GM12878 (cell line): ENCODE results near the gene CPNE6. TPM values are rescaled to one million over a fixed set of nuclear protein-coding genes. Genes with fewer than 3 reads are reported as not detected.
A peak's percentile ranks its signal among the peaks of the same experiment; 100 is the strongest.

ENCODE experiments used
- ASH2L ChIP-seq: fragments of 300-600, 200-600 bp; sonication (generic); IDR thresholded peaks from 2 replicates; pipeline ENCODE4 v1.6.1; 2017; ENCODE audit warnings: low read depth, mild to moderate bottlenecking, borderline replicate concordance
- CHD2 ChIP-seq: IDR thresholded peaks from 2 replicates; pipeline ENCODE4 v1.6.1; 2011; ENCODE audit warnings: low read depth, low read length, improper control_type of control experiment, borderline replicate concordance
- GABPA ChIP-seq: IDR thresholded peaks from 2 replicates; pipeline ENCODE4 v1.6.1; 2014; ENCODE audit warnings: antibody characterized with exemption, low read depth, mild to moderate bottlenecking, inconsistent platforms
- IRF4 ChIP-seq: IDR thresholded peaks from 2 replicates; pipeline ENCODE4 v1.6.1; 2011; ENCODE audit warnings: low read depth, low read length
- KLF5 ChIP-seq: fragments of 450-650 bp; IDR thresholded peaks from 2 replicates; pipeline ENCODE4 v1.6.1; 2014; ENCODE audit warnings: mild to moderate bottlenecking; ENCODE audit not compliant: partially characterized antibody
- MYB ChIP-seq: fragments of 150-350 bp; IDR thresholded peaks from 2 replicates; pipeline ENCODE4 v1.6.1; 2014; ENCODE audit warnings: mild to moderate bottlenecking, low read depth, low read length, borderline replicate concordance
- NFIC ChIP-seq: IDR thresholded peaks from 2 replicates; pipeline ENCODE4 v1.6.1; 2012; ENCODE audit warnings: low read depth, mild to moderate bottlenecking, inconsistent platforms, low read length, moderate library complexity
- NFYA ChIP-seq: IDR thresholded peaks from 2 replicates; pipeline ENCODE4 v1.6.1; 2011; ENCODE audit warnings: low read depth, mild to moderate bottlenecking, low read length, improper control_type of control experiment, borderline replicate concordance
- NR2F1 ChIP-seq: fragments of 450-650 bp; conservative IDR thresholded peaks from 2 replicates; pipeline ENCODE4 v1.6.1; 2017; ENCODE audit warnings: mild to moderate bottlenecking
- SMC3 ChIP-seq: IDR thresholded peaks from 2 replicates; pipeline ENCODE4 v1.6.1; 2011; ENCODE audit warnings: low read length, improper control_type of control experiment, borderline replicate concordance
- SRF ChIP-seq, 2 experiments: IDR thresholded peaks; 2 replicates each; pipeline ENCODE4 v1.6.1; 2011; ENCODE audit warnings: low read depth in 2 of 2, low read length in 2 of 2, mild to moderate bottlenecking in 1 of 2, moderate library complexity in 1 of 2
- WRNIP1 ChIP-seq: IDR thresholded peaks from 2 replicates; pipeline ENCODE4 v1.6.1; 2011; ENCODE audit warnings: low read depth, low read length, improper control_type of control experiment, borderline replicate concordance
- ZNF622 ChIP-seq: fragments of 450-650 bp; IDR thresholded peaks from 2 replicates; pipeline ENCODE4 v1.6.1; 2017; ENCODE audit warnings: mild to moderate bottlenecking, inconsistent platforms
- polyA plus RNA-seq, 11 experiments: library from polyadenylated mRNA; depleted of rRNA in 4 of 11; unstranded in 6 of 11; stranded (reverse) in 5 of 11; fragments of >200 nt; fragmentation: Nextera tagmentation in 4 of 11; fragmentation: Illumina TruSeq in 1 of 11; extraction: Ambion mirVana in 4 of 11; extraction: Trizol in 1 of 11; gene quantifications; 1 replicate in 1 of 11; 2 replicates in 10 of 11; pipeline versions ENCODE4 v1.2.1 to v1.2.3, GENCODE V29; 2011 to 2016; ENCODE audit warnings: inconsistent platforms in 2 of 11, missing spikeins in 2 of 11, low read depth in 1 of 11
- total RNA-seq, 4 experiments: library from RNA; depleted of rRNA in 3 of 4; stranded (reverse); fragments of >200 nt in 3 of 4; fragmentation: Illumina TruSeq in 1 of 4; extraction: Trizol in 1 of 4; gene quantifications; 2 replicates each; pipeline versions ENCODE4 v1.2.1 to v1.2.3, GENCODE V29; 2013 to 2021
- TF ChIP-seq, protein P1 (sequence below): fragments of 450-650 bp; formaldehyde crosslinking; IDR thresholded peaks from 2 replicates; pipeline ENCODE4 v1.4.0; 2022; ENCODE audit warnings: mild to moderate bottlenecking, moderate library complexity
- TF ChIP-seq, protein P2 (sequence below): IDR thresholded peaks from 2 replicates; pipeline ENCODE4 v1.6.1; 2011; ENCODE audit warnings: borderline replicate concordance, low read depth, mild to moderate bottlenecking, moderate library complexity, low read length; ENCODE audit not compliant: insufficient read depth, poor library complexity, severe bottlenecking
- TF ChIP-seq, protein P3 (sequence below): fragments of 450-650 bp; IDR thresholded peaks from 2 replicates; pipeline ENCODE4 v1.6.1; 2017; ENCODE audit warnings: mild to moderate bottlenecking
- TF ChIP-seq, protein P4 (sequence below): IDR thresholded peaks from 2 replicates; pipeline ENCODE4 v1.6.1; 2012; ENCODE audit warnings: improper control_type of control experiment, low read depth, low read length; ENCODE audit not compliant: insufficient replicate concordance

The CPNE6 gene
- total and polyA plus RNA-seq, 10 of the 15 experiments (the other 5 are each of a cell fraction or from before 2014, with no cell fraction given), result 0.06 to 0.43 (median 0.18) TPM; not detected in 3

DNA sequence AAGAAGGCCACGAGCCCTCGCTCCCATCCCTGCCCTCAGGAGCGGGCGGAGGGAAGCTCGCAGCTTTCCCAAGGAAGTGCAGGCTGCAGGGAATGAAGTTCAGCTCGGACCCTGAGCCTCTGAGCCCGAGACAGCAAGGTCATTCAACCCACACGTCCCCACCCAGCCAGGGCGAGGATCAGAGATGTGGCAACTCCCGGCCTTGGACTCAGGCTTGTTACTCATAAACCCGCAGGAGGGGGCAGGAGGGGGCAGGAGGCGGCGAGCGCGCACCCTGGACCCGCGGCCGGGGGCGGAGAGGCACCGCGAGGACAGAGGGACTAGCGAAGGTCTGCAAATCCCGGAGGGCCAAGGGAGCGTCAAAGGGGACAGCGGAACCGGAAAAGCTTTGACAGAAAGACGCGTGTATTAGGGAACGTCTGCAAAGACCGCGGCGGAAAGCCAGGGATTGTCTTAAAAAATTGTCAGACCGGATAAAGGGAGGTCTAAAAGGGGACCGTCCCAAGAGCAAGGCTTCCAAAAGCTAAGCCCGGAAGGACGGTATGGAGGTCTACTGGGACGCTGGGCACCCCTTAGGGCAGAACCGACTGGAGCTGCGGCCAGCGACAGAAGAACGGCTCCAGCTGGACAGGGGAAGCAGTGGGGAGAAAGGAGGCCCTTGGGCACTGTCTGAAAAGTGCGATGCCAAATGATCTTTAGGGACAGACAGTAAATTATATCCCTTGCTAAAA is 42.6 kb downstream of the CPNE6 start (continued):
- TF ChIP-seq, protein P1, sequence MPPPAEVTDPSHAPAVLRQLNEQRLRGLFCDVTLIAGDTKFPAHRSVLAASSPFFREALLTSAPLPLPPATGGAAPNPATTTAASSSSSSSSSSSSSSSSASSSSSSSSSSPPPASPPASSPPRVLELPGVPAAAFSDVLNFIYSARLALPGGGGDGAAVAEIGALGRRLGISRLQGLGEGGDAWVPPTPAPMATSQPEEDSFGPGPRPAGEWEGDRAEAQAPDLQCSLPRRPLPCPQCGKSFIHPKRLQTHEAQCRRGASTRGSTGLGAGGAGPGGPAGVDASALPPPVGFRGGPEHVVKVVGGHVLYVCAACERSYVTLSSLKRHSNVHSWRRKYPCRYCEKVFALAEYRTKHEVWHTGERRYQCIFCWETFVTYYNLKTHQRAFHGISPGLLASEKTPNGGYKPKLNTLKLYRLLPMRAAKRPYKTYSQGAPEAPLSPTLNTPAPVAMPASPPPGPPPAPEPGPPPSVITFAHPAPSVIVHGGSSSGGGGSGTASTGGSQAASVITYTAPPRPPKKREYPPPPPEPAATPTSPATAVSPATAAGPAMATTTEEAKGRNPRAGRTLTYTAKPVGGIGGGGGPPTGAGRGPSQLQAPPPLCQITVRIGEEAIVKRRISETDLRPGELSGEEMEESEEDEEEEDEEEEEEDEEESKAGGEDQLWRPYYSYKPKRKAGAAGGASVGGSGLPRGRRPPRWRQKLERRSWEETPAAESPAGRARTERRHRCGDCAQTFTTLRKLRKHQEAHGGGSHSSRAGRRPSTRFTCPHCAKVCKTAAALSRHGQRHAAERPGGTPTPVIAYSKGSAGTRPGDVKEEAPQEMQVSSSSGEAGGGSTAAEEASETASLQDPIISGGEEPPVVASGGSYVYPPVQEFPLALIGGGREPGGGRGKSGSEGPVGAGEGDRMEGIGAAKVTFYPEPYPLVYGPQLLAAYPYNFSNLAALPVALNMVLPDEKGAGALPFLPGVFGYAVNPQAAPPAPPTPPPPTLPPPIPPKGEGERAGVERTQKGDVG, result no peak
- TF ChIP-seq GABPA (peak; percentile 85), ASH2L (peak; percentile 64; the same call in 1 of the 2 replicates), WRNIP1 (peak; percentile 97; the same call in 1 of the 2 replicates), IRF4 (no peak), KLF5 (no peak), SRF (IDR thresholded peaks at IDR 0.05; ENCODE audit: low read depth in 2 of 2, low read length in 2 of 2) (0 out of 4 replicates have a peak, but pooled peaks of 1 of the 2 experiments have one; percentile 12), ZNF622 (no peak), SMC3 (no peak), NFIC (no peak), NR2F1 (peak; percentile 38; the same call in 1 of the 2 replicates), CHD2 (peak; percentile 77; the same call in 1 of the 2 replicates), MYB (no peak), NFYA (no peak)
- TF ChIP-seq, protein P2, sequence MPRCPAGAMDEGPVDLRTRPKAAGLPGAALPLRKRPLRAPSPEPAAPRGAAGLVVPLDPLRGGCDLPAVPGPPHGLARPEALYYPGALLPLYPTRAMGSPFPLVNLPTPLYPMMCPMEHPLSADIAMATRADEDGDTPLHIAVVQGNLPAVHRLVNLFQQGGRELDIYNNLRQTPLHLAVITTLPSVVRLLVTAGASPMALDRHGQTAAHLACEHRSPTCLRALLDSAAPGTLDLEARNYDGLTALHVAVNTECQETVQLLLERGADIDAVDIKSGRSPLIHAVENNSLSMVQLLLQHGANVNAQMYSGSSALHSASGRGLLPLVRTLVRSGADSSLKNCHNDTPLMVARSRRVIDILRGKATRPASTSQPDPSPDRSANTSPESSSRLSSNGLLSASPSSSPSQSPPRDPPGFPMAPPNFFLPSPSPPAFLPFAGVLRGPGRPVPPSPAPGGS, result peak; percentile 27
- TF ChIP-seq, protein P3, sequence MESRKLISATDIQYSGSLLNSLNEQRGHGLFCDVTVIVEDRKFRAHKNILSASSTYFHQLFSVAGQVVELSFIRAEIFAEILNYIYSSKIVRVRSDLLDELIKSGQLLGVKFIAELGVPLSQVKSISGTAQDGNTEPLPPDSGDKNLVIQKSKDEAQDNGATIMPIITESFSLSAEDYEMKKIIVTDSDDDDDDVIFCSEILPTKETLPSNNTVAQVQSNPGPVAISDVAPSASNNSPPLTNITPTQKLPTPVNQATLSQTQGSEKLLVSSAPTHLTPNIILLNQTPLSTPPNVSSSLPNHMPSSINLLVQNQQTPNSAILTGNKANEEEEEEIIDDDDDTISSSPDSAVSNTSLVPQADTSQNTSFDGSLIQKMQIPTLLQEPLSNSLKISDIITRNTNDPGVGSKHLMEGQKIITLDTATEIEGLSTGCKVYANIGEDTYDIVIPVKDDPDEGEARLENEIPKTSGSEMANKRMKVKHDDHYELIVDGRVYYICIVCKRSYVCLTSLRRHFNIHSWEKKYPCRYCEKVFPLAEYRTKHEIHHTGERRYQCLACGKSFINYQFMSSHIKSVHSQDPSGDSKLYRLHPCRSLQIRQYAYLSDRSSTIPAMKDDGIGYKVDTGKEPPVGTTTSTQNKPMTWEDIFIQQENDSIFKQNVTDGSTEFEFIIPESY, result no peak
- TF ChIP-seq, protein P4, sequence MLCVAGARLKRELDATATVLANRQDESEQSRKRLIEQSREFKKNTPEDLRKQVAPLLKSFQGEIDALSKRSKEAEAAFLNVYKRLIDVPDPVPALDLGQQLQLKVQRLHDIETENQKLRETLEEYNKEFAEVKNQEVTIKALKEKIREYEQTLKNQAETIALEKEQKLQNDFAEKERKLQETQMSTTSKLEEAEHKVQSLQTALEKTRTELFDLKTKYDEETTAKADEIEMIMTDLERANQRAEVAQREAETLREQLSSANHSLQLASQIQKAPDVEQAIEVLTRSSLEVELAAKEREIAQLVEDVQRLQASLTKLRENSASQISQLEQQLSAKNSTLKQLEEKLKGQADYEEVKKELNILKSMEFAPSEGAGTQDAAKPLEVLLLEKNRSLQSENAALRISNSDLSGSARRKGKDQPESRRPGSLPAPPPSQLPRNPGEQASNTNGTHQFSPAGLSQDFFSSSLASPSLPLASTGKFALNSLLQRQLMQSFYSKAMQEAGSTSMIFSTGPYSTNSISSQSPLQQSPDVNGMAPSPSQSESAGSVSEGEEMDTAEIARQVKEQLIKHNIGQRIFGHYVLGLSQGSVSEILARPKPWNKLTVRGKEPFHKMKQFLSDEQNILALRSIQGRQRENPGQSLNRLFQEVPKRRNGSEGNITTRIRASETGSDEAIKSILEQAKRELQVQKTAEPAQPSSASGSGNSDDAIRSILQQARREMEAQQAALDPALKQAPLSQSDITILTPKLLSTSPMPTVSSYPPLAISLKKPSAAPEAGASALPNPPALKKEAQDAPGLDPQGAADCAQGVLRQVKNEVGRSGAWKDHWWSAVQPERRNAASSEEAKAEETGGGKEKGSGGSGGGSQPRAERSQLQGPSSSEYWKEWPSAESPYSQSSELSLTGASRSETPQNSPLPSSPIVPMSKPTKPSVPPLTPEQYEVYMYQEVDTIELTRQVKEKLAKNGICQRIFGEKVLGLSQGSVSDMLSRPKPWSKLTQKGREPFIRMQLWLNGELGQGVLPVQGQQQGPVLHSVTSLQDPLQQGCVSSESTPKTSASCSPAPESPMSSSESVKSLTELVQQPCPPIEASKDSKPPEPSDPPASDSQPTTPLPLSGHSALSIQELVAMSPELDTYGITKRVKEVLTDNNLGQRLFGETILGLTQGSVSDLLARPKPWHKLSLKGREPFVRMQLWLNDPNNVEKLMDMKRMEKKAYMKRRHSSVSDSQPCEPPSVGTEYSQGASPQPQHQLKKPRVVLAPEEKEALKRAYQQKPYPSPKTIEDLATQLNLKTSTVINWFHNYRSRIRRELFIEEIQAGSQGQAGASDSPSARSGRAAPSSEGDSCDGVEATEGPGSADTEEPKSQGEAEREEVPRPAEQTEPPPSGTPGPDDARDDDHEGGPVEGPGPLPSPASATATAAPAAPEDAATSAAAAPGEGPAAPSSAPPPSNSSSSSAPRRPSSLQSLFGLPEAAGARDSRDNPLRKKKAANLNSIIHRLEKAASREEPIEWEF, result no peak
